Neural cell (in vitro differentiated cells): ENCODE measurements around the gene MAP4K2. TPM values are rescaled to one million over a fixed set of nuclear protein-coding genes. Genes with fewer than 3 reads are reported as not detected.

Experiments used
- H2AFZ ChIP-seq: fragments of 200-600, 300-800 bp; sonication (generic), shearing (Covaris generic); 2 replicates; pipeline ENCODE4 v1.6.0; 2014; ENCODE audit warnings: low read depth, mild to moderate bottlenecking, antibody characterized with exemption, low read length, moderate library complexity
- H3F3A ChIP-seq: fragments of 200-600 bp; shearing (Covaris generic); 2 replicates; pipeline ENCODE4 v1.6.1; 2016; ENCODE audit warnings: mild to moderate bottlenecking, moderate library complexity, mixed read lengths, antibody characterized with exemption, low read length; ENCODE audit not compliant: insufficient read depth, poor library complexity, severe bottlenecking
- H3K27ac ChIP-seq: fragments of 200-600, 300-800 bp; sonication (generic), shearing (Covaris generic); 2 replicates; pipeline ENCODE4 v1.5.1; 2014; ENCODE audit warnings: mild to moderate bottlenecking, low read length, moderate library complexity
- H3K27me3 ChIP-seq: fragments of 300-800, 200-600 bp; sonication (generic), shearing (Covaris generic); 2 replicates; pipeline ENCODE4 v1.6.0; 2014; ENCODE audit warnings: mild to moderate bottlenecking, low read depth, low read length, moderate library complexity; ENCODE audit not compliant: insufficient read depth
- H3K36me3 ChIP-seq: fragments of 300-800, 200-600 bp; sonication (generic), shearing (Covaris generic); 2 replicates; pipeline ENCODE4 v1.5.1; 2014; ENCODE audit warnings: mild to moderate bottlenecking, antibody characterized with exemption, low read length, moderate library complexity; ENCODE audit not compliant: insufficient read depth
- H3K4me2 ChIP-seq: fragments of 300-800, 200-600 bp; sonication (generic), shearing (Covaris generic); 2 replicates; pipeline ENCODE4 v1.6.0; 2014; ENCODE audit warnings: mild to moderate bottlenecking, low read length
- H3K4me3 ChIP-seq: fragments of 300-800, 200-600 bp; sonication (generic), shearing (Covaris generic); 2 replicates; pipeline ENCODE4 v1.5.1; 2014; ENCODE audit warnings: mild to moderate bottlenecking, low read length, moderate library complexity
- H3K79me2 ChIP-seq: fragments of 200-600 bp; shearing (Covaris generic); replicated peaks from 2 replicates; pipeline ENCODE4 v1.6.0; 2014; ENCODE audit warnings: mild to moderate bottlenecking, low read length, moderate library complexity; ENCODE audit not compliant: insufficient read depth
- H3K9ac ChIP-seq: fragments of 300-800, 200-600 bp; sonication (generic), shearing (Covaris generic); 2 replicates; pipeline ENCODE4 v1.6.1; 2016; ENCODE audit warnings: mild to moderate bottlenecking, low read length, mixed read lengths
- H3K9me2 ChIP-seq: fragments of 200-600 bp; shearing (Covaris generic); 2 replicates; pipeline ENCODE4 v1.6.1; 2016; ENCODE audit warnings: mild to moderate bottlenecking, low read length, mixed read lengths; ENCODE audit not compliant: insufficient read depth
- H3K9me3 ChIP-seq: fragments of 200-600, 300-800 bp; sonication (generic), shearing (Covaris generic); 2 replicates; pipeline ENCODE4 v1.6.1; 2016; ENCODE audit warnings: mild to moderate bottlenecking, mixed run types, low read length, moderate library complexity, mixed read lengths
- H4K20me1 ChIP-seq: fragments of 200-600 bp; shearing (Covaris generic); 2 replicates; pipeline ENCODE4 v1.6.1; 2016; ENCODE audit warnings: mild to moderate bottlenecking, mixed run types; ENCODE audit not compliant: insufficient read depth
- CTCF ChIP-seq: fragments of 450-650 bp; IDR thresholded peaks from 2 replicates; pipeline ENCODE4 v1.5.1; 2014; ENCODE audit warnings: antibody characterized with exemption, mild to moderate bottlenecking, moderate library complexity; ENCODE audit not compliant: poor library complexity, severe bottlenecking
- EP300 ChIP-seq: fragments of 450-650 bp; conservative IDR thresholded peaks from 2 replicates; pipeline ENCODE4 v1.6.1; 2014; ENCODE audit warnings: antibody characterized with exemption, mild to moderate bottlenecking, moderate library complexity; ENCODE audit not compliant: poor library complexity, severe bottlenecking
- EZH2 ChIP-seq: fragments of 200-600, 300-800 bp; shearing (Covaris generic), sonication (generic); IDR thresholded peaks from 2 replicates; pipeline ENCODE4 v1.6.1; 2014; ENCODE audit warnings: antibody characterized with exemption, low read length, borderline replicate concordance, mild to moderate bottlenecking; ENCODE audit not compliant: insufficient read depth, poor library complexity, severe bottlenecking
- MXI1 ChIP-seq: fragments of 450-650 bp; conservative IDR thresholded peaks from 2 replicates; pipeline ENCODE4 v1.6.1; 2014; ENCODE audit warnings: antibody characterized with exemption, mild to moderate bottlenecking; ENCODE audit not compliant: poor library complexity, severe bottlenecking
- POLR2AphosphoS5 ChIP-seq: IDR thresholded peaks from 2 replicates; pipeline ENCODE4 v1.6.1; 2012
- RAD21 ChIP-seq: fragments of 450-650 bp; conservative IDR thresholded peaks from 2 replicates; pipeline ENCODE4 v1.6.1; 2014; ENCODE audit warnings: antibody characterized with exemption, mild to moderate bottlenecking, moderate library complexity
- REST ChIP-seq: IDR thresholded peaks from 2 replicates; pipeline ENCODE4 v1.6.1; 2012; ENCODE audit warnings: borderline replicate concordance
- SMC3 ChIP-seq: fragments of 450-650 bp; conservative IDR thresholded peaks from 2 replicates; pipeline ENCODE4 v1.6.1; 2014; ENCODE audit warnings: antibody characterized with exemption, mild to moderate bottlenecking, moderate library complexity; ENCODE audit not compliant: poor library complexity
- TAF1 ChIP-seq: IDR thresholded peaks from 2 replicates; pipeline ENCODE4 v1.6.1; 2012; ENCODE audit warnings: low read depth
- polyA plus RNA-seq: library from polyadenylated mRNA; depleted of rRNA; stranded (reverse); fragments of >200 nt; gene quantifications from 2 replicates; pipeline ENCODE4 v1.2.3, GENCODE V29; 2014

The MAP4K2 gene
- polyA plus RNA-seq, 1 donor from 2014 or later, result 12.4 TPM

- Histone ChIP-seq H3K4me2 (no peak overlapping the region), H3K79me2 (no peaks in the 10 kb centered on the region), H4K20me1 (no peaks in the 10 kb centered on the region), H3K4me3 (no peak overlapping the region), H3K9me3 (no peaks in the 10 kb centered on the region), H3K9ac (no peak overlapping the region), H3K27me3 (no peaks in the 10 kb centered on the region), H2AFZ (no peak overlapping the region), H3K9me2 (no peaks in the 10 kb centered on the region), H3K27ac (no peak overlapping the region), H3F3A (no peaks in the 10 kb centered on the region), H3K36me3 (no peaks in the 10 kb centered on the region)
- TF ChIP-seq TAF1 (no peak), EZH2 (no peak), POLR2AphosphoS5 (no peak), RAD21 (no peak)
Observed at GRCh38 chr11:64791781-64792291, 11.2 kb downstream of the MAP4K2 start.

- no peak overlapping the region for H3K9ac ChIP-seq
- no peak overlapping the region for H3K4me3 ChIP-seq
- no peak overlapping the region for H3K4me2 ChIP-seq
- H3K27ac ChIP-seq, result no peak overlapping the region
- H3K9me3 ChIP-seq, result no peaks in the 10 kb centered on the region
- no peak for TF ChIP-seq MXI1
- TF ChIP-seq POLR2AphosphoS5, result no peak
- TF ChIP-seq EZH2, result no peak
- no peak for TF ChIP-seq EP300
- TF ChIP-seq CTCF, result no peak
- TF ChIP-seq RAD21, result no peak
- no peak for TF ChIP-seq TAF1
- no peak for TF ChIP-seq REST
- TF ChIP-seq SMC3, result no peak
- no peaks in the 10 kb centered on the region for H3K27me3 ChIP-seq
- no peaks in the 10 kb centered on the region for H3K9me2 ChIP-seq
- H4K20me1 ChIP-seq, result no peaks in the 10 kb centered on the region
- H3K79me2 ChIP-seq, result no peaks in the 10 kb centered on the region
- no peaks in the 10 kb centered on the region for H3F3A ChIP-seq
- H3K36me3 ChIP-seq, result no peaks in the 10 kb centered on the region
- H2AFZ ChIP-seq, result no peak overlapping the region
Observed at GRCh38 chr11:64790205-64791095, 12.6 kb downstream of the MAP4K2 start.
